ENCODE data around the gene DCAF8L2.

GRCh38 chrX:27598312-27598711 is 8.2 kb downstream of the DCAF8L2 start:
- no peak for TF ChIP-seq CTCF (IDR thresholded peaks at IDR 0.05; ENCODE audit: insufficient read depth, low read depth, low read length)
- TF ChIP-seq EZH2 (IDR thresholded peaks at IDR 0.05; ENCODE audit: insufficient read depth, low read length): no peak
